SK-MEL-5 (cell line): ENCODE measurements around the gene ZDHHC19. TPM values are rescaled to one million over a fixed set of nuclear protein-coding genes. Genes with fewer than 3 reads are reported as not detected.
"Not testable (repeated sequence)": the region's sequence is repeated elsewhere in the genome, so short reads cannot be mapped to it uniquely, and the experiment has no call there.

ENCODE experiments used
- DNase-seq: peaks from one replicate; pipeline ENCODE4 v3.0.0-alpha.2; 2016; ENCODE audit warnings: low read depth, low spot score
- in situ Hi-C: cut with HindIII; loops from 2 replicates; pipeline ENCODE4 v1.10.0; 2016; ENCODE audit warnings: low sequenced_read_pairs, high pct_unique_total_duplicates, low pct_unique_long_range_greater_than_20kb
- total RNA-seq: library from RNA; depleted of rRNA; stranded (reverse); fragments of >200 nt; shearing (Covaris generic); gene quantifications from 2 replicates; pipeline ENCODE4 v1.2.3, GENCODE V29; 2014

Gene ZDHHC19
- total RNA-seq, 1 experiment from 2014 or later = 1.1 TPM

GRCh38 chr3:196192524-196193051 is 18.6 kb downstream of the ZDHHC19 start:
- DNase-seq = no peak

GRCh38 chr3:196192036-196192523 is 19.1 kb downstream of the ZDHHC19 start:
- DNase-seq = no peak
- in situ Hi-C loops = no loop called here

More at GRCh38 chr3:196192524-196193051, 18.6 kb downstream of the ZDHHC19 start:
- in situ Hi-C loops = no loop called here

GRCh38 chr3:196189566-196190347 is 21.4 kb downstream of the ZDHHC19 start:
- no peak for DNase-seq
- in situ Hi-C loops = no loop called here

- no peak for DNase-seq
- in situ Hi-C loops = no loop called here
Observed at GRCh38 chr3:196186651-196187573, 24.3 kb downstream of the ZDHHC19 start.

GRCh38 chr3:196184881-196185280 is 26.3 kb downstream of the ZDHHC19 start:
- no peak for DNase-seq
- in situ Hi-C loops = no loop called here

- DNase-seq, in situ Hi-C loops: not testable (repeated sequence)
Observed at GRCh38 chr3:196184169-196184432, 27.1 kb downstream of the ZDHHC19 start.

- DNase-seq = no peak
- in situ Hi-C loops = no loop called here
Observed at GRCh38 chr3:196181127-196181546, 30.1 kb downstream of the ZDHHC19 start.

- in situ Hi-C loops = no loop called here
Observed at GRCh38 chr3:196180346-196180745, 30.9 kb downstream of the ZDHHC19 start.

GRCh38 chr3:196179380-196180308 is 31.6 kb downstream of the ZDHHC19 start:
- in situ Hi-C loops = no loop called here
- peak; percentile 32 for DNase-seq

More at GRCh38 chr3:196180346-196180745, 30.9 kb downstream of the ZDHHC19 start:
- DNase-seq = no peak

GRCh38 chr3:196178993-196179379 is 32.2 kb downstream of the ZDHHC19 start:
- in situ Hi-C loops = no loop called here
- no peak for DNase-seq

GRCh38 chr3:196177967-196178366 is 33.2 kb downstream of the ZDHHC19 start:
- in situ Hi-C loops = no loop called here
- DNase-seq = no peak

- in situ Hi-C loops = no loop called here
Observed at GRCh38 chr3:196177567-196177966, 33.6 kb downstream of the ZDHHC19 start.

GRCh38 chr3:196175722-196176121 is 35.5 kb downstream of the ZDHHC19 start:
- no peak for DNase-seq
- in situ Hi-C loops = no loop called here

More at GRCh38 chr3:196177567-196177966, 33.6 kb downstream of the ZDHHC19 start:
- DNase-seq = no peak

GRCh38 chr3:196175116-196175625 is 36.0 kb downstream of the ZDHHC19 start:
- DNase-seq = no peak
- in situ Hi-C loops = no loop called here

GRCh38 chr3:196174652-196175051 is 36.5 kb downstream of the ZDHHC19 start:
- in situ Hi-C loops = no loop called here

GRCh38 chr3:196170296-196170695 is 40.9 kb downstream of the ZDHHC19 start:
- in situ Hi-C loops, DNase-seq: not testable (repeated sequence)

More at GRCh38 chr3:196174652-196175051, 36.5 kb downstream of the ZDHHC19 start:
- no peak for DNase-seq

- DNase-seq = peak; percentile 46
- in situ Hi-C loops = no loop called here
Observed at GRCh38 chr3:196169836-196170240, 41.4 kb downstream of the ZDHHC19 start.
